ENCODE results near the gene UNCX.

GRCh38 chr7:1238450-1238882 lies 5.8 kb downstream of the UNCX start:
- TF ChIP-seq EZH2phosphoT487 (IDR thresholded peaks at IDR 0.05; ENCODE audit: insufficient read depth, low read depth), result no peak
- no peak for TF ChIP-seq EZH2 (IDR thresholded peaks at IDR 0.05; ENCODE audit: insufficient read depth, poor library complexity, severe bottlenecking)

All from GM23248 (cell line).